HepG2 (cell line): Measurements from ENCODE around the gene SMAP2. TPM values are rescaled to one million over a fixed set of nuclear protein-coding genes. Genes with fewer than 3 reads are reported as not detected.

Source experiments
- HNF4G ChIP-seq, 2 experiments: sonication (generic) in 1 of 2; formaldehyde crosslinking in 1 of 2; IDR thresholded peaks; 2 replicates each; pipeline versions ENCODE4 v1.4.0 to v1.6.1; 2011 to 2020; ENCODE audit warnings: borderline replicate concordance in 2 of 2, low read depth in 2 of 2, mild to moderate bottlenecking in 2 of 2, low read length in 1 of 2, missing genetic modification reagents in 1 of 2, moderate library complexity in 1 of 2
- MYNN ChIP-seq: sonication (generic); formaldehyde crosslinking; IDR thresholded peaks from 2 replicates; pipeline ENCODE4 v1.4.0; 2020; ENCODE audit warnings: mild to moderate bottlenecking, low read depth, missing genetic modification reagents
- NFKBIZ ChIP-seq: IDR thresholded peaks from 2 replicates; pipeline ENCODE4 v1.6.1; 2018; ENCODE audit warnings: missing genetic modification reagents, missing compliant biosample characterization
- PAXIP1 ChIP-seq: sonication (generic); formaldehyde crosslinking; conservative IDR thresholded peaks from 2 replicates; pipeline ENCODE4 v1.4.0; 2020; ENCODE audit warnings: mild to moderate bottlenecking, missing genetic modification reagents, moderate library complexity
- PHF8 ChIP-seq: sonication (generic); formaldehyde crosslinking; IDR thresholded peaks from 2 replicates; pipeline ENCODE4 v1.5.0; 2020; ENCODE audit warnings: missing genetic modification reagents
- REXO4 ChIP-seq: sonication (generic); formaldehyde crosslinking; IDR thresholded peaks from 2 replicates; pipeline ENCODE4 v1.8.0; 2022; ENCODE audit warnings: missing genetic modification reagents, mild to moderate bottlenecking, borderline replicate concordance
- TCF7L2 ChIP-seq: IDR thresholded peaks from 2 replicates; pipeline ENCODE4 v1.6.1; 2011; ENCODE audit warnings: mild to moderate bottlenecking, low read depth, low read length, moderate library complexity
- TIGD3 ChIP-seq: sonication (generic); formaldehyde crosslinking; IDR thresholded peaks from 2 replicates; pipeline ENCODE4 v1.5.1; 2020; ENCODE audit warnings: mild to moderate bottlenecking, missing genetic modification reagents, borderline replicate concordance
- ZBTB4 ChIP-seq: sonication (generic); formaldehyde crosslinking; IDR thresholded peaks from 2 replicates; pipeline ENCODE4 v1.4.0; 2020; ENCODE audit warnings: missing genetic modification reagents, mild to moderate bottlenecking, borderline replicate concordance
- ZFAT ChIP-seq: sonication (generic); formaldehyde crosslinking; conservative IDR thresholded peaks from 2 replicates; pipeline ENCODE4 v1.8.1; 2023; ENCODE audit warnings: missing genetic modification reagents, inconsistent platforms
- ZNF136 ChIP-seq: sonication (generic); formaldehyde crosslinking; IDR thresholded peaks from 2 replicates; pipeline ENCODE4 v1.8.1; 2022; ENCODE audit warnings: low read depth, mild to moderate bottlenecking, moderate library complexity, missing genetic modification reagents
- ZNF232 ChIP-seq: sonication (generic); formaldehyde crosslinking; IDR thresholded peaks from 2 replicates; pipeline ENCODE4 v1.4.0; 2020; ENCODE audit warnings: missing genetic modification reagents, borderline replicate concordance
- ZNF75D ChIP-seq: sonication (generic); formaldehyde crosslinking; IDR thresholded peaks from 2 replicates; pipeline ENCODE4 v1.8.1; 2023; ENCODE audit warnings: missing genetic modification reagents, mild to moderate bottlenecking, borderline replicate concordance
- ZNF766 ChIP-seq: sonication (generic); formaldehyde crosslinking; IDR thresholded peaks from 2 replicates; pipeline ENCODE4 v1.5.0; 2020; ENCODE audit warnings: missing genetic modification reagents, borderline replicate concordance
- ZUFSP ChIP-seq: sonication (generic); formaldehyde crosslinking; IDR thresholded peaks from 2 replicates; pipeline ENCODE4 v1.9.0; 2021; ENCODE audit warnings: missing genetic modification reagents, mild to moderate bottlenecking, borderline replicate concordance
- polyA plus RNA-seq, 8 experiments: library from polyadenylated mRNA; depleted of rRNA in 3 of 8; stranded (reverse) in 7 of 8; unstranded in 1 of 8; fragments of >200 nt; fragmentation: Illumina TruSeq in 4 of 8; extraction: Trizol in 4 of 8; gene quantifications; 2 replicates each; pipeline versions ENCODE4 v1.2.1 to v1.2.3, GENCODE V29; 2011 to 2016; ENCODE audit warnings: low read depth in 4 of 8, missing spikeins in 1 of 8, mixed read lengths in 1 of 8; ENCODE audit not compliant: insufficient read depth in 1 of 8
- total RNA-seq, 5 experiments: library from RNA; depleted of rRNA; stranded (reverse); fragments of >200 nt; fragmentation: Illumina TruSeq; extraction: Trizol; gene quantifications; 2 replicates each; pipeline ENCODE4 v1.2.3, GENCODE V29; 2016; ENCODE audit warnings: low read depth in 1 of 5
- TF ChIP-seq, protein P1 (sequence below): sonication (generic); formaldehyde crosslinking; IDR thresholded peaks from 2 replicates; pipeline ENCODE4 v1.4.0; 2020; ENCODE audit warnings: mild to moderate bottlenecking, missing genetic modification reagents

SMAP2 gene
- total and polyA plus RNA-seq, 2 of the 13 experiments (the other 11 are each of a cell fraction or from before 2014, with no cell fraction given) = 19.0 to 22.3 TPM

DNA sequence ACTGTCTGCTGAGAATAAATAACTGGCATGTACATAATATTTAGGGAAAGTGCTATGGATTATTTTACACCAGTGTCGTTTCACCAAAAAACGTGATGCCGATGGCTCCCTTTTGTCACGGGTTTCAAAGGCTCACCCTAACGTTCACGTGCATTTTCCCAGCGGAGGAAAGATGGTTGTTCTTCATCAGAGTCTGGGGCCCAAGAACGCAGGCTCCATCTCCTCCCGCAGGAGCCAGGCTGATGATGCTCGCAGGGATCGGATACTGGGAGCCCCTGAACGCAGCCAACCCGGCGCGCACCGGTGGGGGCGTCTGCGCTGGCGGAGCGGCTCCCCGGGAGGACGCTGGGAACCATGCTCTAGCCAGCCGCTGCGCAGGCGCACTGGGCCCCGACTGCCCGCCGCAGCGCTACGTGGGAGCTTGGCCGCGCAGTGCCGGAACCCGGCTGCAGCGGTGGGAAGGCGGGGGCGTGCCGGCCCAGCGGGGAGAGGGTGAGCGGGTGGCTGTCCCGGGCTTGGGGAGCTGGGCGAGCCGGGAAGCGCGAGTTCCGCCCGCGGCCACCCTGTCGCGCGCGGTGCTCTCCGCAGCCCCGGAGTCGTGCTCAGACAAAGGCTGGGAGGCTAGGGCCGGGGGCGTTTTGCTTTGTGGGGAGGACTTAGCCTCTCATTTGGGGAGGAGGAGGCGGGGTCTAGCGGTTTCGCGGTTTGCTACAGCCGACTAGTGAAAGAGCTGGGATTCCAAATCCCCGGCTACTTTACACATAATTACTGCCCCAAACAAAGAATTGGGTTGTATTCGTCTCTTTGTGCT, 76.4 kb downstream of the SMAP2 start, which contains the start of gene ZFP69B (continued):
- TF ChIP-seq ZBTB4 (CRISPR knock-in tag) = no peak
- TF ChIP-seq ZNF232 (CRISPR knock-in tag) = peak; percentile 78
- no peak for TF ChIP-seq ZNF136
- 0 out of 2 replicates have a peak, but pooled peaks have one; percentile 29 for TF ChIP-seq NFKBIZ (CRISPR knock-in tag)
- TF ChIP-seq ZFAT (CRISPR knock-in tag) = no peak
- TF ChIP-seq TIGD3 = no peak
- TF ChIP-seq MYNN (CRISPR knock-in tag) = no peak
- peak; percentile 60 for TF ChIP-seq PHF8 (CRISPR knock-in tag)
- no peak for TF ChIP-seq ZNF766 (CRISPR knock-in tag)
- TF ChIP-seq, protein P1, sequence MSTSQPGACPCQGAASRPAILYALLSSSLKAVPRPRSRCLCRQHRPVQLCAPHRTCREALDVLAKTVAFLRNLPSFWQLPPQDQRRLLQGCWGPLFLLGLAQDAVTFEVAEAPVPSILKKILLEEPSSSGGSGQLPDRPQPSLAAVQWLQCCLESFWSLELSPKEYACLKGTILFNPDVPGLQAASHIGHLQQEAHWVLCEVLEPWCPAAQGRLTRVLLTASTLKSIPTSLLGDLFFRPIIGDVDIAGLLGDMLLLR = peak; percentile 96
- no peak; the same call in 1 of the 2 replicates for TF ChIP-seq REXO4 (CRISPR knock-in tag)
- no peak for TF ChIP-seq TCF7L2
- no peak for TF ChIP-seq ZUFSP
- no peak for TF ChIP-seq ZNF75D
- TF ChIP-seq HNF4G (IDR thresholded peaks at IDR 0.05; ENCODE audit: borderline replicate concordance, low read depth, low read length) = no peak
- no peak for TF ChIP-seq HNF4G (CRISPR knock-in tag; IDR thresholded peaks at IDR 0.05; ENCODE audit: borderline replicate concordance, low read depth)
- peak; percentile 53; the same call in 1 of the 2 replicates for TF ChIP-seq PAXIP1 (CRISPR knock-in tag)
